Measurements from ENCODE around the gene HAPLN3. TPM values are rescaled to one million over a fixed set of nuclear protein-coding genes. Genes with fewer than 3 reads are reported as not detected.

The HAPLN3 gene
- polyA plus RNA-seq, 1 donor, result 2.8 TPM

DNA sequence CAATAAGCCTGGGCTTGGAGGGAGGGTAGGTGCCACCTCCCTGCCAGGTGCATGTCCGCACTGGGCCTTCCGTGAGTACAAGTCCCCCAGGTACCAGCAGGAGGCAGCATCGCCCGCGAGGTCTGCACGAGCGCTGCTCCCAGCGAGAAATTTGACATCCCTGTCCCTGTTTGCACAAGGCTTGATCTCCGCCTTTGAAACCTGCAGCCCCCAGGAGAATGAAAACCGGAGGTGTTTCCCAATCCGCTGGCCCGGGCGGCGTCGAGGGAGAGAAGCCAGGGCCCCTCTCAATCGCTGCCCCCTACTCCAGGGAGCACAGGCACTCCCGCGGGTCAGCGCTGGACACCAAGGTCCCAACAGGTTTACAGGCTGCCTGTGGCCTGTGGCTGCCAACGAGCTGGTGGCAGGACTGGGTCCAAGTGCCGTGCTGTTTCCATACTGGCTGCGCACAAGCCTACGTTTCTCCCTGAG lies 961 bp downstream of the HAPLN3 start:
- Histone ChIP-seq H3K9me3 (ENCODE audit: control insufficient read depth, low read depth, low read length) (peaks cover 7% of the 10 kb centered on the region), H3K36me3 (ENCODE audit: control insufficient read depth, insufficient read depth, low read length) (no peaks in the 10 kb centered on the region), H3K27ac (ENCODE audit: low read length) (no peak overlapping the region), H3K4me3 (ENCODE audit: low read length) (no peak overlapping the region), H3K4me1 (ENCODE audit: control insufficient read depth, insufficient read depth, low read length) (no peaks in the 10 kb centered on the region), H3K27me3 (ENCODE audit: control insufficient read depth, insufficient read depth, low read length) (peaks cover 24% of the 10 kb centered on the region)
- WGBS (ENCODE audit: insufficient coverage, low lambda C conversion rate), result no CpG with 5 or more reads among the region's 23 CpGs
- peak in 1 of 2 donors; percentile 46 for DNase-seq

DNA sequence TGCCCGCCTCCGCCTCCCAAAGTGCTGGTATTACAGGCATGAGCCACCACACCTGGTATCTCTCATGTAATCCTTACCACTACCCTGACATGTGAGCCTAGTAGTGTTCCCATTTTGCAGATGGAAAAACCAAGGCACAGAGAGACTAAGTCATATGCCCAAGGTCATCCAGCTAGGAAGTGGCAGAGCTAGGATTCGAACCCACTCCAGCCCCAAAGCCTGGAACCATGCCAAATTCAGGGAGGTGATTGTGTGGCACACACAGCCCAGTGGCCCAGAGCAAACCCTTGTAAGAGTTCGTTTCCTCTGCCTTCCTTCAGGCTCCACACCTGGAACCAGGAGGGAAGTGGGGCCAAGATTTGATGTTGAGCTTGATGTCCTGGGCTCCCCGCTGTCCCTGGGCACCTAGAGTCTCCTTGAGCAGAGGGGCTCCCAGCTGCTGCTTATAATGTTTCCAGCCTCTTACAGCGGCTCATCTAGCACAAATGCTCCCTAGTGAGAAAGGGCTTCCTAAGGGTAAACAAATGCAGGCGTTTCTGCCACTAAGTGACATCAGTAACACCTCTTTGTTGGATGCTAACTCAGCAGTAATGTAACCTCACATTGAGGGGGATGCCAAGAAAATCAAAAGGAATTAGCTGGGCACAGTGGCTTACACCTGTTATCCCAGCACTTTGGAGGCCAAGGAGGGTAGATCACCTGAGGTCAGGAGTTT lies 3.6 kb downstream of the HAPLN3 start:
- DNase-seq, result no peak

DNA sequence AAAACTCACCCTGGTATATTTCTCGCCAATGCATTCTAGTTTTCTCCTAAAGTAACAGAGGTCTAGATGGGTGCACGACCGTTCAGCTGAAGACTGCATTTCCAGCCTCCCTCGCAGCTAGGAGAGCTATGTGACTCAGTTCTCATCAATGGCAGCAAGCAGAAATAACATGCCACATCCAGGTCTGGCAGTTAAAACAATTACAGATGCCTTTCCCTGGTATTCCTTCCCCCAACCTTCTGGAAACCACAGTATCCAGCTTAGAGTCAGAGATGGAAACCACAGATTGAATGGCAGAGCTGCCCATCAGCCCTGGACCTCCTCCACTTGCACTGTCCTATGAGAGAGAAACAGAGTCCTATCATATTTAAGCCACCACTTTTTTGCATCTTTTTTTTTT lies 4.8 kb downstream of the HAPLN3 start:
- H3K4me1 ChIP-seq (ENCODE audit: control insufficient read depth, insufficient read depth, low read length), result no peaks in the 10 kb centered on the region
- peaks cover 20% of the 10 kb centered on the region for H3K27me3 ChIP-seq (ENCODE audit: control insufficient read depth, insufficient read depth, low read length)
- H3K27ac ChIP-seq (ENCODE audit: low read length), result no peak overlapping the region
- H3K36me3 ChIP-seq (ENCODE audit: control insufficient read depth, insufficient read depth, low read length), result no peaks in the 10 kb centered on the region
- H3K4me3 ChIP-seq (ENCODE audit: low read length), result no peak overlapping the region
- WGBS (ENCODE audit: insufficient coverage, low lambda C conversion rate), result 76% methylated on average over 3 of the region's 4 CpGs
- peaks cover 7% of the 10 kb centered on the region for H3K9me3 ChIP-seq (ENCODE audit: control insufficient read depth, low read depth, low read length)
- DNase-seq, result no peak

More for the DNA sequence above, 3.6 kb downstream of the HAPLN3 start:
- no peak overlapping the region for H3K27ac ChIP-seq (ENCODE audit: low read length)
- no CpG with 5 or more reads among the region's 7 CpGs for WGBS (ENCODE audit: insufficient coverage, low lambda C conversion rate)
- no peaks in the 10 kb centered on the region for H3K4me1 ChIP-seq (ENCODE audit: control insufficient read depth, insufficient read depth, low read length)
- peaks cover 24% of the 10 kb centered on the region for H3K27me3 ChIP-seq (ENCODE audit: control insufficient read depth, insufficient read depth, low read length)
- H3K36me3 ChIP-seq (ENCODE audit: control insufficient read depth, insufficient read depth, low read length), result no peaks in the 10 kb centered on the region
- H3K9me3 ChIP-seq (ENCODE audit: control insufficient read depth, low read depth, low read length), result peaks cover 7% of the 10 kb centered on the region
- no peak overlapping the region for H3K4me3 ChIP-seq (ENCODE audit: low read length)

DNA sequence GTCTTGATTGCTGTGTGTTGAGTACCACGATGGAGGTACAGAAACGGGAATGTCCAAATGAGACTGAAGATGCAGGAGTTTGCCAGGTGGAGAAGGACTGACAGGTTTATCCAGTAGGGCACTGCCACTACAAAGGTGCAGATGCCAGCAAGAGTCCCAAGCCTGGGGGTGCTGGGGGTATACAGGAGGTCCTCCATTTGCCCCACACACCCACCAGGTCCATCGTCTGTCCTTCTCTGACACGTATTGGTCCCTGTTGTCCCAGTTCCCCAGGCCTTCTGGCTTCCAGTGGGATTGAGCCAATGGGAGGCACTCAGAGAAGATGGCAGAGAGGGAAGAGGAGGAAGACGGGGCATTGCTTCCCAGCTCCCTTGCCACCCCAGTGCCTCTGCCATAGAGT lies 6.6 kb downstream of the HAPLN3 start:
- Histone ChIP-seq H3K36me3 (ENCODE audit: control insufficient read depth, insufficient read depth, low read length) (no peaks in the 10 kb centered on the region), H3K4me1 (ENCODE audit: control insufficient read depth, insufficient read depth, low read length) (no peaks in the 10 kb centered on the region), H3K4me3 (ENCODE audit: low read length) (no peak overlapping the region), H3K27me3 (ENCODE audit: control insufficient read depth, insufficient read depth, low read length) (peaks cover 3% of the 10 kb centered on the region), H3K27ac (ENCODE audit: low read length) (no peak overlapping the region), H3K9me3 (ENCODE audit: control insufficient read depth, low read depth, low read length) (no peaks in the 10 kb centered on the region)
- DNase-seq, result no peak
- no CpG with 5 or more reads among the region's 5 CpGs for WGBS (ENCODE audit: insufficient coverage, low lambda C conversion rate)

DNA sequence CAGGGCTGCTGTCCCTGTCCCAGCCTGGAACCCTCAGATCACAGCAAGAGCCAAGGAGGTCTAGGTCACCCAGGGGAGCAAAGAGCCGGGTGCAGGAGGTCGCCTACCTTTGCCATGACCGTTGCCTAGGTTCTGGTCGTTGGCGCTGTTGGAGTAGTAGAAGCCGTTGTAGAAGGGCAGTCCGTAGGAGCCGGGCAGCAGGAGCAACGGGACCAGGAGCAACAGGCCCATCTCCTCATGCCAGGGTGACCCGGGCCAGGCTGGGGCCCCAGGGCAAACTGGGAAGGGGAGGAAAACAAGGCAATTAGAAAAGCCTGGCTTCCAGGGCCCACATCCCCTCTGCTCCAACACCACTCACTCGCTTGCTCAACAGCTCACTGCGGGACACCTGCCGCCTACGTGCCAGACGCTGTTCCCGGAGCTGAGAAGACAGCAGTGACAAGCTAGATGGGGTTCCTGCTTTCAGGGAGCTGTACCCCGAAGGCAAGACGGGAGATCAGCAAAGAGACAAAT lies 8.2 kb downstream of the HAPLN3 start:
- Histone ChIP-seq H3K27me3 (ENCODE audit: control insufficient read depth, insufficient read depth, low read length) (no peaks in the 10 kb centered on the region), H3K4me1 (ENCODE audit: control insufficient read depth, insufficient read depth, low read length) (no peaks in the 10 kb centered on the region), H3K4me3 (ENCODE audit: low read length) (no peak overlapping the region), H3K27ac (ENCODE audit: low read length) (no peak overlapping the region), H3K9me3 (ENCODE audit: control insufficient read depth, low read depth, low read length) (no peaks in the 10 kb centered on the region), H3K36me3 (ENCODE audit: control insufficient read depth, insufficient read depth, low read length) (no peaks in the 10 kb centered on the region)
- DNase-seq, result no peak
- no CpG with 5 or more reads among the region's 18 CpGs for WGBS (ENCODE audit: insufficient coverage, low lambda C conversion rate)

DNA sequence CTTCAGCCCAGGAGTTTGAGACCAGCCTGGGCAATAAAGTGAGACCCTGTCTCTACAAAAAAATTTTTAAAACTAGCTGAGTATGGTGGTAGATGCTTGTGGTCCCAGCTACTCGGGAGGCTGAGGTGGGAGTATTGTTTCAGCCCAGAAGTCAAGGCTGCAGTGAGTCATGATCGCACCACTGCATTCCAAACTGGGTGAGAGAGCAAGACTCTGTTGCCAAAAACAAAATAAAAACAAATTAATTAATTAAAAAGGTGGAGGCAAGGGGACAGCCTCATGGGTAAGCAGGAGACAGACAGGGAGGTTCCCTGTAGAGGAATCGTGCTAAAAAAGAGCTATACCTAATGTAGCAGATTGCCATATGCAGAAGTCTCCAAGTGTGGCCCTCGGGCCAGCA lies 12.6 kb downstream of the HAPLN3 start:
- no peak for DNase-seq
- 80% methylated on average over 1 of the region's 4 CpGs for WGBS (ENCODE audit: insufficient coverage, low lambda C conversion rate)
- H3K27me3 ChIP-seq (ENCODE audit: control insufficient read depth, insufficient read depth, low read length), result no peaks in the 10 kb centered on the region
- H3K36me3 ChIP-seq (ENCODE audit: control insufficient read depth, insufficient read depth, low read length), result no peaks in the 10 kb centered on the region
- no peak overlapping the region for H3K4me3 ChIP-seq (ENCODE audit: low read length)
- H3K27ac ChIP-seq (ENCODE audit: low read length), result no peak overlapping the region
- H3K9me3 ChIP-seq (ENCODE audit: control insufficient read depth, low read depth, low read length), result no peaks in the 10 kb centered on the region
- no peaks in the 10 kb centered on the region for H3K4me1 ChIP-seq (ENCODE audit: control insufficient read depth, insufficient read depth, low read length)

DNA sequence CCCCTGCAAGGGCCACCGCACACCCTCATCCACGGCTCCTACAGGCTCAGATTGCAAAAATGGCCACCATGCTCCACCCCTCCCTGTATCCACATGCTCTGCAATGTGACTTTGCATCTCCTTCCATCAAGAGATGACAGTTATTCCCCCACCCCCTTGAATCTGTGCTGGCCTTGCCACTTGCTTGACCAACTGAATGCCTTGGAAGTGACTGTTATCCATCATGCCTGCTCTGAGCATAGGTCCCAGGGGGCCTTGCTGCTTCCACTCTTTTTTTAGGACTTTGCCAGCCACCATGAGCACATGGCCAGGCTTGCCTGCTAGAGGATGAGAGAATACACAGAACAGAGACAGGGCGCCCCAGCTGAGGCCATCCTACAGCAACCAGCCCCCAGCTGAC lies 13.6 kb downstream of the HAPLN3 start:
- WGBS (ENCODE audit: insufficient coverage, low lambda C conversion rate), result no CpG with 5 or more reads among the region's 3 CpGs
- DNase-seq, result no peak
- H3K9me3 ChIP-seq (ENCODE audit: control insufficient read depth, low read depth, low read length), result no peaks in the 10 kb centered on the region

DNA sequence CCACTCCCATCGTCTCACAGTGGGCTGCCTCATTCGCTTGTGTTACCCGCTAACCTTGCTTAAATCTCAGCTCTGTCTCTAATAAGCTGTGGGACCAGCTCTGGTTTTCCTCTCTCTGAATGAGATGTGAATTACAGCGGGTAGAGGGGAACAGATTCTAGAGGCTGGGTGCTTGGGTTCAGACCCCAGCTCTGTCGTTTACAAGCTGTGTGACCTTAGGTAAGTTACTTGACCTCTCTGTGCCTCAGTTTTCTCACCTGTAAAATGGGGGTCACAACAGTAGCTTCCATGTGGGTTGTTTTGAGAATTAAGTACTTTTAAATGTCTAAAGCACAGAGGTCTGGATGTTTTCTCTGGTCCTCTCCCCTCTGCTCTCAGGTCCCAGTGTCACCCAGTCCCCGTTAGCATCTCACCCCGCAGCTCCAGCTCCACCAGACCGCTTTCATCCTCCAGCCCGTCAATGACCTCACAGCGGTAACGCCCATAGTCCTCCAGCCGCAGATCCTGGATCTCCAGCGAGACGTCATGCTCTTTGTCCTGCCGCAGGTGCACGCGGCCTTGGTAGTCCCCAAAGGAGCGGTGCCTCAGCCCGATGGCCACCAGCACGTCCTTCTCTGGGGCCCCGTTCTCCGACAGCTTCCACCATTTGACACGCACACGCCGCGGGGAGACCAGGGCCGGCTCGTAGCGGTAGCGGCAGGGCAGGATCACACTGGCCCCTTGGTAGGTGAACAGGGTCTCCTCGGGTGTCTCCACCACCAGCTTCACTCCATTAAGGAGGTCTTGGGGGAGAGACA lies 14.2 kb downstream of the HAPLN3 start:
- H3K27me3 ChIP-seq (ENCODE audit: control insufficient read depth, insufficient read depth, low read length), result no peaks in the 10 kb centered on the region
- no peak overlapping the region for H3K27ac ChIP-seq (ENCODE audit: low read length)
- no peaks in the 10 kb centered on the region for H3K9me3 ChIP-seq (ENCODE audit: control insufficient read depth, low read depth, low read length)
- WGBS (ENCODE audit: insufficient coverage, low lambda C conversion rate), result no CpG with 5 or more reads among the region's 31 CpGs
- no peaks in the 10 kb centered on the region for H3K36me3 ChIP-seq (ENCODE audit: control insufficient read depth, insufficient read depth, low read length)
- no peak for DNase-seq
- H3K4me3 ChIP-seq (ENCODE audit: low read length), result no peak overlapping the region
- no peaks in the 10 kb centered on the region for H3K4me1 ChIP-seq (ENCODE audit: control insufficient read depth, insufficient read depth, low read length)

More for the DNA sequence above, 13.6 kb downstream of the HAPLN3 start:
- H3K27me3 ChIP-seq (ENCODE audit: control insufficient read depth, insufficient read depth, low read length), result no peaks in the 10 kb centered on the region
- H3K4me1 ChIP-seq (ENCODE audit: control insufficient read depth, insufficient read depth, low read length), result no peaks in the 10 kb centered on the region
- H3K36me3 ChIP-seq (ENCODE audit: control insufficient read depth, insufficient read depth, low read length), result no peaks in the 10 kb centered on the region
- no peak overlapping the region for H3K4me3 ChIP-seq (ENCODE audit: low read length)
- H3K27ac ChIP-seq (ENCODE audit: low read length), result no peak overlapping the region

DNA sequence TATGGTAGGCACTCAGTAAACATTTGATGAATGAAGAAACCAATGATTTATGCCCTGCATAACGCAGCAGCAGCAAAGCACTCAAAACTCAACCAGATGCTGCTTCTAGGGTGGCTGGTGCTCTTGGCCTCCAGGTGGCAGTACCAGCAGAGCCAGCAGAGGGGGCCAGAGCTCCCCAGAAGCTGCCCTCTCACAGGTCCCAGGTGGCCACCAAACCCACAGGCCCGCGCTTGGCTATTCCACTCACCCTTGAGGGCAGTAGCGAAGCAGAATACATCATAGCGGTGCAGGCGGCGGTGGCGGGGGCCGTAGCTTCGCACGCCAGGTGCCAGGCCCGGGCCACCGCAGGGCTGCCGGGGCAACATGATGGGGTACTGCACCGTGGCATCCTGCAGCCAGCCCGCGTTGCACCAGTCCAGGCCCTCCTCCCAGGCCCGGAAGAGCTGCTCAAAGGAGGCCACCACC lies 16.6 kb downstream of the HAPLN3 start:
- H3K27me3 ChIP-seq (ENCODE audit: control insufficient read depth, insufficient read depth, low read length), result peaks cover 4% of the 10 kb centered on the region
- WGBS (ENCODE audit: insufficient coverage, low lambda C conversion rate), result no CpG with 5 or more reads among the region's 18 CpGs
- H3K36me3 ChIP-seq (ENCODE audit: control insufficient read depth, insufficient read depth, low read length), result no peaks in the 10 kb centered on the region
- H3K4me3 ChIP-seq (ENCODE audit: low read length), result no peak overlapping the region
- no peaks in the 10 kb centered on the region for H3K4me1 ChIP-seq (ENCODE audit: control insufficient read depth, insufficient read depth, low read length)
- H3K27ac ChIP-seq (ENCODE audit: low read length), result no peak overlapping the region
- H3K9me3 ChIP-seq (ENCODE audit: control insufficient read depth, low read depth, low read length), result no peaks in the 10 kb centered on the region
- DNase-seq, result no peak

DNA sequence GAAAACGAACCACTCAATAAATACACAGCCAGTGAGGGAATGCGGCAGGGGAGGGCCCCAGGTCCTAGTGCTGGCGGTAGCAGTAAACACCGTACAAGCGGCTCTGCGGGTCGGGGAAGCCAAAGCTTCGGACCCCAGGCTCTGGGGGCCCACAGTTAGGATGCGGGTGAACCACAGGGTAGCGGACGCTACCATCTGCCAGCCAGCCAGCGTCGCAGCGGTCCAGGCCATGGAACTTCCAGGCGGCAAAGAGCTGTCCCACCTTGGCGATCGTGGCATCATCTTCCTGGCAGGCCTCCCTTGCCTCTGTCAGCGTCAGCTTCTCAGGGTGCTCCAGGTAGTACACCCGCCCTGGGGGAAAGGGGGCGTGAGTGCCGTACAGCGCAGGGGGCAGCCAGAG lies 17.4 kb downstream of the HAPLN3 start:
- no CpG with 5 or more reads among the region's 22 CpGs for WGBS (ENCODE audit: insufficient coverage, low lambda C conversion rate)
- Histone ChIP-seq H3K9me3 (ENCODE audit: control insufficient read depth, low read depth, low read length) (no peaks in the 10 kb centered on the region), H3K4me3 (ENCODE audit: low read length) (no peak overlapping the region), H3K27ac (ENCODE audit: low read length) (no peak overlapping the region), H3K4me1 (ENCODE audit: control insufficient read depth, insufficient read depth, low read length) (no peaks in the 10 kb centered on the region), H3K36me3 (ENCODE audit: control insufficient read depth, insufficient read depth, low read length) (no peaks in the 10 kb centered on the region), H3K27me3 (ENCODE audit: control insufficient read depth, insufficient read depth, low read length) (peaks cover 10% of the 10 kb centered on the region)
- DNase-seq, result no peak

Data from large intestine (tissue), 3 donors.